HG03159 (cell line): ENCODE measurements around the gene ASIC2.
"Not testable (repeated sequence)": the region's sequence is repeated elsewhere in the genome, so short reads cannot be mapped to it uniquely, and the experiment has no call there.

Experiments
- ATAC-seq: cut with Tn5 transposase; IDR thresholded peaks from one replicate; pipeline ENCODE4 v1.9.1; 2021; ENCODE audit warnings: mild to moderate bottlenecking, moderate library complexity; ENCODE audit not compliant: unreplicated experiment

Gene ASIC2

GRCh38 chr17:32993977-32994376 lies 299.1 kb downstream of the ASIC2 start:
- ATAC-seq: no peak

- ATAC-seq: no peak
Observed at GRCh38 chr17:32992321-32993033, 300.6 kb downstream of the ASIC2 start.

GRCh38 chr17:32988481-32989101 lies 304.5 kb downstream of the ASIC2 start:
- no peak for ATAC-seq

GRCh38 chr17:32987868-32988267 lies 305.2 kb downstream of the ASIC2 start:
- ATAC-seq: not testable (repeated sequence)

GRCh38 chr17:32987453-32987805 lies 305.7 kb downstream of the ASIC2 start:
- ATAC-seq: not testable (repeated sequence)

- no peak for ATAC-seq
Observed at GRCh38 chr17:32985050-32985756, 307.9 kb downstream of the ASIC2 start.

- ATAC-seq: not testable (repeated sequence)
Observed at GRCh38 chr17:32981611-32982010, 311.5 kb downstream of the ASIC2 start.

GRCh38 chr17:32980230-32980629 lies 312.9 kb downstream of the ASIC2 start:
- no peak for ATAC-seq

GRCh38 chr17:32976605-32977004 lies 316.5 kb downstream of the ASIC2 start:
- no peak for ATAC-seq

- no peak for ATAC-seq
Observed at GRCh38 chr17:32976131-32976530, 317.0 kb downstream of the ASIC2 start.

- ATAC-seq: no peak
Observed at GRCh38 chr17:32971171-32971570, 321.9 kb downstream of the ASIC2 start.

GRCh38 chr17:32970281-32970680 lies 322.8 kb downstream of the ASIC2 start:
- no peak for ATAC-seq

GRCh38 chr17:32969231-32969630 lies 323.9 kb downstream of the ASIC2 start:
- not testable (repeated sequence) for ATAC-seq

- no peak for ATAC-seq
Observed at GRCh38 chr17:32964541-32964940, 328.6 kb downstream of the ASIC2 start.
